GM19324 (cell line): ENCODE measurements around the gene ZC3H12A.
"Not testable (repeated sequence)": the region's sequence is repeated elsewhere in the genome, so short reads cannot be mapped to it uniquely, and the experiment has no call there.

ENCODE experiments used
- ATAC-seq: cut with Tn5 transposase; IDR thresholded peaks from one replicate; pipeline ENCODE4 v1.9.1; 2021; ENCODE audit warnings: mild to moderate bottlenecking, moderate library complexity; ENCODE audit not compliant: unreplicated experiment, low FRiP score

Gene ZC3H12A

DNA sequence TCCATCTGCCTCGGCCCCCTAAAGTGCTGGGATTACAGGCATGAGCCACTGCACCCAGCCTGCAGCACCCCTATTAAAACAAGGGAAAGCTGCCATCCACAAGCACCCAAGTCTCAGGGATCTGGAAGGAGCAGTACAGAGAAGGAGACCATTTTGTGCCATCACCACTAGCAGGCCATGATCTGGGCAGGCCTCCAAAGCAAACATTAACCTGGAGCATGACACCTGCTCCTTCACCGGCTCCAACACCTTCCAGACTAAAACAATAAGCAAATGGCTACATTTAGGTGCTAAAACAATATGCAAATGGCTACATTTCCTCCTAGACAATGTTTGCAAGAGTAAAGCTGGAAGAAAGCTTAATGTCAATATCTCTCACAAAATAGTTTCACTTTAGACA is 23.5 kb downstream of the ZC3H12A start:
- no peak for ATAC-seq

- no peak for ATAC-seq
These were observed 24.7 kb downstream of the ZC3H12A start for GRCh38 chr1:37498872-37499617.

DNA sequence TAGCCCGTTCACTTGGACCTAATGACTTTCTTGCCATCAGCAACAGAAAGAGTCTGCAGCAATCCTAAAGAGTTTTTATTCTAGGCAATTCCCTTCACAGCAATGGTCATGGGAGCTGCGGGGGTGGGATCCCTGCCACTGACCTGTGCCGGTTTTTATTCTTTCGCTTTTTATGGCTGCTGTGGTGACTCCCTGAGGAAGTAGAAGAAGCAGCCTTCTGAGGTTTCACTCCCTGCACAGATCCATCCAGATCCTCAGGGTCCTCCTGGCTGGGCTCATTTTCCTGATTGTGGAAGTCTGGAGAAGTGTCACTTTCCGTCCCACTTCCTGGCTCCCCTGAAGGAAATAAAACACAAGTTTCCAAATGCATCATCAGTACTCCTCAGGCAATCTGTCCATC is 27.3 kb downstream of the ZC3H12A start:
- ATAC-seq: no peak

- ATAC-seq: no peak
These were observed 27.7 kb downstream of the ZC3H12A start for GRCh38 chr1:37502104-37502503.

DNA sequence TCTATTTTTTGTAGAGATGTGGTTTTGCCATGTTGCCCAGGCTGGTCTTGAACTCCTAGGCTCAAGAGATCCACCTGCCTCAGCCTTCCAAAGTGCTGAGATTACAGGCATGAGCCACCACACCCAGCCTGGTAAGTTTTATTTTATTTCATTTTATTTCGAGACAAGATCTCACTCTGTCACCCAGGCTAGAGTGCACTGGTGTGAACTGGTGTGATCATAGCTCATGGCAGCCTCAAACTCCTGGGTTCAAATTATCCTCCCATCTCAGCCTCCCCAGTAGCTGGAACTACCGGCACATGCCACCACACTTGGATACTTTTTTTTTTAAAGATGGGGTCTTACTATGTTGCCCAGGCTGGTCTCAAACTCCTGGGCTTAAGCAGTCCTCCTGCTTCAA is 28.4 kb downstream of the ZC3H12A start:
- not testable (repeated sequence) for ATAC-seq

DNA sequence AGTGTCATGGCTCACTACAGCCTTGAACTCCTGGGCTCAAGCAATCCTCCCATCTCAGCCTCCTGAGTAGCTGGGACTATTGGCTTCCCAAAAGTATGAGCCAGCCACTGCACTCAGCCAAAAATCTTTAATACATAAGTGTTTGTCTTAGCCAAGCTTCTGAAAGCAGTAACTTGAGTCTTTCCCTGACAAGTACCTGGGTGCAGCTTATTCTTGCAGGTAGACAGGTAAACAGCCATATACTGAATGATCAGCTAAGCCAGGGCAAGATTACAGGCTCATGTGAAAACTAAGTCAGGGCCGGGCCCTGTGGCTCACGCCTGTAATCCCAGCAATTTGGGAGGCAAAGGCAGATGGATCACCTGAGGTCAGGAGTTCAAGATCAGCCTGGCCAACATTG is 32.4 kb downstream of the ZC3H12A start:
- ATAC-seq: no peak

- no peak for ATAC-seq
These were observed 34.8 kb downstream of the ZC3H12A start for GRCh38 chr1:37509181-37509580.

GRCh38 chr1:37513795-37514349 is 39.5 kb downstream of the ZC3H12A start:
- ATAC-seq: no peak

DNA sequence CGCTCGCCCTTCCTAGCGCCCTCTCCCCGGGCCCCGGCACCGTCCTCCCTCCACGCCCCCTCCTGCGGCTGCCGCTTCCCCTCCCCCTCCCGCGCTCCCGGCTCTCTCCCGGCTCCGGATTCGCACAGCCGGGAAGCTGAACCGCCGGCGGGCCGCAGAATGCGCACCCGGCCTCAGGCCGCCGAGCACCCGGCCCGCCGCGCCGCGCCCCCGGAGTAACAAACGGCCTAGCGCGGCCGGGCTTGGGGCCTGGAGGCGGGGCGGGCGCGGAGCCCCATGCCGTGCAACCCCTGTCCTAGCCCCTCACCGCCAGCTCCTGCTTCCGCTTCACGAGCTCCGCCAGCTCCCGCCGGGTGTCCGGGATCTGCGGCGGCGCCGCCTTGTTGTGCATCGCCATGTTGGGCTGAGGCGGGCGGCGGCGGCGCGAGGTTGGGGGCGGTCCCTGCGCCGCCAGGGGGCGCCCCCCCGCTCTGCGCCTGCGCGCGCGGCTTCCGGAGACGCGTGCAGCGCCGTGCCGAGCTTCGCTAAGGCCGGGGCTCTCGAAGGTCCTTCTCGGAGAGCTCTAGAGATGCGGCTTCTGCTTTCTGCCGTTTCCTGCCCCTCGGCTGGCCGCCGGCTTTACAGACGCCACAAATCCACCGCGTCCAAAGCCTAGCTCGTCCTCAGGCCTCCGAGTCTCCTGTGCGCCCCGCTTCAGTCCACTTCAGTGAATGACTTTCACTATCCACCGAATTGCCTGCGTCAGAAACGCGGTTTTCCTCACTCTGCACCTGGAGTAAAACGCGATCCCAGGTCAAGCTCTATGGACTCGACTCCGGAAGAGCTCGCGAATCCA is 40.2 kb downstream of the ZC3H12A start, which contains the start of gene MEAF6:
TSS of gene MEAF6 (minus strand) at position 417 of the 835 bp plus-strand sequence. CDS start at position 397, 20 bp downstream.
- peak; percentile 92 for ATAC-seq

DNA sequence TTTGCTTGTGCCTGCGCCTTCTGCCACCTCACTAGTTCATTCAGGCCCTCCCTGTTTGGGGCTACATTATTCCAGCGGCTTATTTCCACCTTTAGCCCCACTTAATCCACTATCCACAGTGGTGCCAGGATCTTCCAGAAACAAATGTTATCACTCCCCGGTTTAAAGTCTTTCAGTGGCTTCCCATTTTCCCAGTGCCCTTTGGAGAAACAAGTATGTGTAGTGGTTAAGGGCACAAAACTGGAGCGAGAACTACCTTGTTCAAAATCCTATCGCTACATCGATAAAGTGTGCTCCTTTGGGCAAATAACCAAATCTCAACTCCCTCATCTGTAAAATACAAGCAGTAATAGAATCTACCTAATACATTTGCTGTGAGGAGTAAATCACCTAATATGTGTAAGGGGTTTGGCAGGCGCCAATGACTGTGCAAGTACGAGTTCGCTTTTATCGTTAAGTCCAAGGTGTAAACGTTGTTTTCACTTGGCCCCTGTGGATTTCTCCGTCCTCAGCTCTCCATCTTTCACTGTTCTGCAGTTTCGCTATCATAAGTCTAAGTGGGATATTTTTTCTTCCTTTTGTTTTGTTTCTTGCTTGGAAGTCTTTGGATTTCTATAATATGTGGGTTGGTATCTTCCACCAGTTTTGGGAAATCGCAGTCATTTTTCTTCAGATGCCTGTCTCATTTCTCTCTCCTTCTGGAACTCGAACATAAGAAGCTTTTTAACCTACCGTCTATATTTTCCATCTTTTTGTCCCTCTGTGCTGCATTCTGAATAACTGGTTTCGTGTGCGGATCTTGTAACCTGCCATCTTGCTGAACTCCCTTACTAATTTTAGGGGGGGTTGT is 41.0 kb downstream of the ZC3H12A start:
- no peak for ATAC-seq

DNA sequence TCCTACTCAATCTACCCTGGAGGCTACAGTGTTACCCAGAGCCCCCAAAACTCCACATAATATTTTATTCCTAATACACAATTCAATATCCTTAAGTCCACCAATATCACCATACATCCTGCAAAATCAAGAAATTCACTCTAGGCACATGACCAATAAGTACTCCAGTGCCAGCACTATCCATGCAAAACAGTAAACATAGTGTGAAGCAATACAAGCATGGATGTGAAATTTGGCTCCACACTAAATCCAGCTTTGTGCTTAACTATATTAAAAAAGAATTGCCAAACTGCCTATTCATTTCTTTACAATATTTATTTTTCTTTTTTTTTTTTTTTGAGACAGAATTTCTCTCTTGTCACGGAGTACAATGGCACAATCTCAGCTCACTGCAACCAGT is 43.2 kb downstream of the ZC3H12A start:
- ATAC-seq: no peak

DNA sequence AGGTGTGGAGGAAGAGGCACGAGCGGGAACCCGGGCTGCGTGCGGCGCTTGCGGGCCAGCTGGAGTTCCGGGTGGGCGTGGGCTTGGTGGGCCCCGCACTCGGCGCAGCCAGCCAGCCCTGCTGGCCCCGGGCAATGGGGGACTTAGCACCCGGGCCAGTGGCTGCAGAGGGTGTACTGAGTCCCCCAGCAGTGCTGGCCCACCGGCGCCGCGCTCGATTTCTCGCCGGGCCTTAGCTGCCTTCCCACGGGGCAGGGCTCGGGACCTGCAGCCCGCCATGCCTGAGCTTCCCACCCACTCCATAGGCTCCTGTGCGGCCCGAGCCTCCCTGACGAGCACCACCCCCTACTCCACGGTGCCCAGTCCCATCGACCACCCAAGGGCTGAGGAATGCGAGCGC is 43.9 kb downstream of the ZC3H12A start:
- not testable (repeated sequence) for ATAC-seq

DNA sequence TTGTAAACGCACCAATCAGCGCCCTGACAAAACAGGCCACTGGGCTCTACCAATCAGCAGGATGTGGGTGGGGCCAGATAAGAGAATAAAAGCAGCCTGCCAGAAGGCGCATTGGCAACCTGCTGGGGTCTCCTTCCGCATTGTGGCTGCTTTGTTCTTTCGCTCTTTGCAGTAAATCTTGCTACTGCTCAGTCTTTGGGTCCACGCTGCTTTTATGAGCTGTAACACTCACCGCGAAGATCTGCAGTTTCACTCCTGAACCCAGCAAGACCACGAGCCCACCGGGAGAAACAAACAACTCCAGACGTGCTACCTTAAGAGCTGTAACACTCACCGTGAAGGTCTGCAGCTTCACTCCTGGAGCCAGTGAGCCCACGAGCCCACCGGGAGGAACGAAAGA is 44.5 kb downstream of the ZC3H12A start:
- not testable (repeated sequence) for ATAC-seq

- no peak for ATAC-seq
These were observed 45.2 kb downstream of the ZC3H12A start for GRCh38 chr1:37519613-37520012.

DNA sequence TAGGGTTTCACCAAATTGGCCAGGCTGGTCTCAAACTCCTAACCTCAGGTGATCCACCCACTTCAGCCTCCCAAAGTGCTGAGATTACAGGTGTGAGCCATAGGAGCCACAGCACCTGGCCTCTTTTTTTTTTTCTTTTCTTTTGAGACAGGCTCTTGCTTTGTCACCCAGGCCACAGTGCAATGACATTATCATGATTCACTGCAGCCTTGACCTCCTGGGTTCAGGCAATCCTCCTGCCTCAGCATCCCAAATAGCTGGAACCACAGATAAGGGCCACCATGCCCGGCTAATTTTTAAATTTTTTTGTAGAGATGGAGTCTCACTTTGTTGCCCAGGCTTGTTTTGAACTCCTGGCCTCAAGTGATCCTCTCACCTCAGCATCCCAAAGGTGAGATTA is 55.5 kb downstream of the ZC3H12A start:
- not testable (repeated sequence) for ATAC-seq

DNA sequence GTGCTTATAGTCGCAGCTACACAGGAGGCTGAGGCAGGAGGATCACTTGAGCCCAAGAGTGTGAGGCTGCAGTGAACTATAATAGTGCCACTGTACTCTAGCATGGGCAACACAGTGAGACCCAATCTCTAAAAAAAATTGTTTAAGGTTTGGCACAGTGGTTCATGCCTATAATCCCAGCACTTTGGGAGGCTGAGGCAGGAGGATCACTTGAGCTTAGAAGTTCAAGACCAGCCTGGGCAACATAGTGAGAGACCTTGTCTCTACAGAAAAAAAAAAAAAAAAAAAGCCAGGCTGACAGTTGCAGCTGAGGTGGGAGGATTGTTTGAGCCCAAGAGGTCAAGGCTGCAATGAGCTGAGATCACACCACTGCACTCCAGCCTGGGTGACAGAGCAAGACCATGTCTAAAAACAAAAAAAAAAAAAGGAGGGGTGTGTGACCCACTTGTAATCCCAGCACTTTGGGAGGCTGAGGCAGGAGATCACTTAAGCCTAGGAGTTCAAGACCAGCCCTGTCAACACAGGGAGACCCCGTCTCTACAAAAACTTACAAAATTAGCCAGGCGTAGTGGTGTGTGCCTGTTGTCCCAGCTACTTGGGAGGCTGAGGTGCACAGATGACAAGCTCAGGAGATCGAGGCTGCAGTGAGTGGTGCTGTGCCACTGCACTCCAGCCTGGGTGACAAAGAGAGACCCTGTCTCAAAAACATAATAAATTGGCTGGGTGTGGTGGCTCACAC is 58.2 kb downstream of the ZC3H12A start:
- not testable (repeated sequence) for ATAC-seq

DNA sequence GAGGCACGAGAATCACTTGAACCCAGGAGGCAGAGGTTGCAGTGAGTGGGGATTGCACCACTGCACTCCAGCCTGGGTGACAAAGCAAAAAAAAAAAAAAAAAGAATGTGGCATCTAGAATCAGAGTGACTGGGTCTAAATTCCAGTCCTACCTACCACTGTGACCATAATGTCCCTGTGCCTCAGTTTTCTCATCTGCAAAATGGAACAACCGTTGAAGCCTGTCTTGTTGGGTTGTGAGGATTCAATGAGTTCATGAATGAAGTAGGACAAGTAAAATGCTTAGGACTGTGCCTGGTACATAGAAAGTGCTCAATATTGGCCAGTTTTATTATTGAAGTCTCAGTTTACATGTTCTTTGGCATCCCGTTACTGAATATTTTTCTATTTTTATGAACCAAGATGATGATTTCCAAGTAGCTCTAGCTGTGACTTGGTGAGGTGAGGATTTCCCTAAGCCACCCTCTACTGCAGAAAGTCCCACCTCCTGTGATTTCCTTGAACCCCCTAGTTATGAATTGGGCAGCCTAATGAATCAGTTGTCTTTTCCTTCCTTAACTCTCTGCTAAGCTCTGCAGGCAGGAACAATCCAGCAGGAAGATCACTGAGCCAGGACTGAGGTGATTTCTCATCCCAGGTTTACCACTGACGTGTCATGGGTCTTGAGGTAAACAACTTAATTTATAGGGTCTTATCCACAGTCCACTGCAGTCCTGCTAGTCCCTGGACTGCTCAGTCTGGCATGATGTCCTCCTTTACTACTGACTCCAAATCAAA is 59.1 kb downstream of the ZC3H12A start:
- ATAC-seq: no peak
